Effector memory CD8-positive, alpha-beta T cell (primary cell): ENCODE data around the gene SEMA3A.

Experiments used
- ATAC-seq: fragments of 150-1000 bp; cut with Tn5 transposase; replicated peaks from 2 replicates; pipeline ENCODE4 v1.10.0; 2021; ENCODE audit warnings: mild to moderate bottlenecking, moderate library complexity
- DNase-seq, 3 experiments: peaks; one replicate each; pipeline ENCODE4 v3.0.0; 2021
- H3K27ac Mint-ChIP-seq, 2 donors: one replicate each; pipeline ENCODE4 v1.8.0; 2022; ENCODE audit warnings: mild to moderate bottlenecking in 2 of 2, mixed read lengths in 2 of 2, moderate library complexity in 2 of 2
- H3K27me3 Mint-ChIP-seq, 2 donors: one replicate each; pipeline ENCODE4 v1.8.0; 2022; ENCODE audit warnings: mixed read lengths in 2 of 2
- H3K36me3 Mint-ChIP-seq: one replicate; pipeline ENCODE4 v1.8.0; 2022; ENCODE audit warnings: mild to moderate bottlenecking, moderate library complexity, mixed read lengths; ENCODE audit not compliant: insufficient read depth
- H3K4me1 Mint-ChIP-seq, 2 donors: one replicate each; pipeline ENCODE4 v1.8.0; 2022; ENCODE audit warnings: low read depth in 2 of 2, mixed read lengths in 2 of 2
- H3K4me3 Mint-ChIP-seq, 2 donors: one replicate each; pipeline ENCODE4 v1.8.0; 2022; ENCODE audit warnings: mild to moderate bottlenecking in 2 of 2, mixed read lengths in 2 of 2, moderate library complexity in 2 of 2
- H3K9me3 Mint-ChIP-seq, 2 donors: one replicate each; pipeline ENCODE4 v1.8.0; 2022; ENCODE audit warnings: mixed read lengths in 2 of 2

The SEMA3A gene

GRCh38 chr7:84190016-84190705 is 4.4 kb downstream of the SEMA3A start:
- peaks cover 0 to 6% of the 10 kb centered on the region in 2 donors for H3K9me3 Mint-ChIP-seq
- no peaks in the 10 kb centered on the region for H3K27me3 Mint-ChIP-seq
- H3K36me3 Mint-ChIP-seq = no peaks in the 10 kb centered on the region
- H3K4me3 Mint-ChIP-seq = no peak overlapping the region
- H3K4me1 Mint-ChIP-seq = no peaks in the 10 kb centered on the region
- no peak for DNase-seq
- no peak overlapping the region for H3K27ac Mint-ChIP-seq
- no peak for ATAC-seq

DNA sequence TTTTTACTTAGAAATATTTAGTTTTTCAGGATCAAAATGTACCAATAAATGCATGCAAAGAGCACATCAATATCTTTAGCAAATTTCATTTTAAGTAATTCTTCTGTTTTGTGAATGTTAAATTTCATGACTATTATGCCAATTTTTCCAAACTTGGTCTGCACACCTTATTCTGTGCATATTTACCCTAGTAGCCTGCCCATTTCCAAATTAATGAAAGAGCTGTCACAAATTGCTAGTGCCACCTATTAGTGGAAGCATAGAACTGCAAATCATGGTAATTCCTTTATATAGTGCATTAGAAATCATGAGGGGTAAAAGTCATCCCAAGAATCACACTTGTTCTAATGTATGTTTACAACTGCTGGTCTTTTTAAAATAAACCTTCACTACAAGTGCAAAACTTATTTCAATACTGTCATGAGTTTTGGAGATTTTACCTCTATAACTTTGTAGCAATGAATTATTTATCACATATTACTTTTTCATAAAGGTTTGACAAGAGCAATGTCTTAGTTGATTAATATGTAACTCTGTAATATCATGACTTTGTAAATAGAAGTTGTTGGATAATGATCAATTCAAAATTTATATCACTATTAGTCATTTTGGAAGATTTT is 5.7 kb downstream of the SEMA3A start:
- H3K9me3 Mint-ChIP-seq = peaks cover 6 to 9% of the 10 kb centered on the region in 2 donors
- H3K36me3 Mint-ChIP-seq = no peaks in the 10 kb centered on the region
- H3K4me1 Mint-ChIP-seq = no peaks in the 10 kb centered on the region
- ATAC-seq (no peak), DNase-seq (no peak)
- no peak overlapping the region for H3K4me3 Mint-ChIP-seq
- no peak overlapping the region for H3K27ac Mint-ChIP-seq
- no peaks in the 10 kb centered on the region for H3K27me3 Mint-ChIP-seq

- ATAC-seq (no peak), DNase-seq (no peak)
- no peak overlapping the region for H3K27ac Mint-ChIP-seq
- no peak overlapping the region for H3K4me3 Mint-ChIP-seq
- H3K4me1 Mint-ChIP-seq = no peaks in the 10 kb centered on the region
- H3K27me3 Mint-ChIP-seq = no peaks in the 10 kb centered on the region
- H3K36me3 Mint-ChIP-seq = no peaks in the 10 kb centered on the region
- H3K9me3 Mint-ChIP-seq = peaks cover 8 to 9% of the 10 kb centered on the region in 2 donors
Observed at GRCh38 chr7:84187813-84188510, 6.6 kb downstream of the SEMA3A start.

- no peaks in the 10 kb centered on the region for H3K4me1 Mint-ChIP-seq
- ATAC-seq (no peak), DNase-seq (no peak)
- no peak overlapping the region for H3K27ac Mint-ChIP-seq
- no peak overlapping the region for H3K4me3 Mint-ChIP-seq
- H3K9me3 Mint-ChIP-seq = peaks cover 8 to 9% of the 10 kb centered on the region in 2 donors
- H3K36me3 Mint-ChIP-seq = no peaks in the 10 kb centered on the region
- no peaks in the 10 kb centered on the region for H3K27me3 Mint-ChIP-seq
Observed at GRCh38 chr7:84187087-84187805, 7.3 kb downstream of the SEMA3A start.

DNA sequence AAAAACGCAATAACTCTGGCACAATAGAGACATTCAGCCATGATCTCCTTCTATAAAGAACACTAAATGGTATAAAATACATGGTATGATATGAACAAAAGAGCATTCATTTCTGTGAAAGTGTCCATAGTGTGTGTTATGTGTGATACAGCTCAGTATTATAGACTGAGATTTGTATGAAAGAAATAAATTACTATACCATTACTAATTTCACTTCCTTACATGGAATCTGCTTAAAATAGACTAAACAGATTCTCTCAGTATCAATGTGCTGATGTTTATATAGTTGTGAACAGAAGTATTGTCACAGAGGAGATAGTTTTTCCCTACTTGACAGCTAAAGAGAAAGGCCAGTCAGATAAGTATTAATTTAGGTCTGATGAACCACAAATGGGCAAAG is 10.8 kb downstream of the SEMA3A start:
- no peaks in the 10 kb centered on the region for H3K4me1 Mint-ChIP-seq
- H3K9me3 Mint-ChIP-seq = peaks cover 5 to 8% of the 10 kb centered on the region in 2 donors
- H3K4me3 Mint-ChIP-seq = no peak overlapping the region
- H3K36me3 Mint-ChIP-seq = no peaks in the 10 kb centered on the region
- no peaks in the 10 kb centered on the region for H3K27me3 Mint-ChIP-seq
- ATAC-seq = no peak
- H3K27ac Mint-ChIP-seq = no peak overlapping the region
- DNase-seq = no peak

DNA sequence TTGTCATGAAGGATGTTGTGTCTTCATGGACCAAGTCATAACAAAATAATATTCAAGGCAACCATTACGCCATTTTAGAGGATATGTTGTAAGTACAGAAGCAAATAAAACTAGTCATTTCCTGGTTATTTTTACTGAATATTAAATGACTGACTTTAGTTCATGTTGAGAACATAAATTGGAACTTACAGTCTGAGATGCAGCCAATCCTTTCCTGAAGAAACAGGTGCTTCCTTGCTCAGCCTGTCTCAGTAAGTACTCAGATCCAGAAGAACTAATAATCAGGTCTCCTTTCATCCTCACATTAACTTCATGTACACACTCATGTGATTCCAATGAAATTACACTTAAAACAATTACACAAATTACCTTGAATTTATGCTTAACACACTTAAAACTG is 12.3 kb downstream of the SEMA3A start:
- no peak for DNase-seq
- ATAC-seq = no peak
- Mint-ChIP-seq H3K4me3 (no peak overlapping the region), H3K36me3 (no peaks in the 10 kb centered on the region), H3K27me3 (no peaks in the 10 kb centered on the region), H3K9me3 (peaks cover 5 to 8% of the 10 kb centered on the region in 2 donors), H3K4me1 (no peaks in the 10 kb centered on the region), H3K27ac (no peak overlapping the region)

DNA sequence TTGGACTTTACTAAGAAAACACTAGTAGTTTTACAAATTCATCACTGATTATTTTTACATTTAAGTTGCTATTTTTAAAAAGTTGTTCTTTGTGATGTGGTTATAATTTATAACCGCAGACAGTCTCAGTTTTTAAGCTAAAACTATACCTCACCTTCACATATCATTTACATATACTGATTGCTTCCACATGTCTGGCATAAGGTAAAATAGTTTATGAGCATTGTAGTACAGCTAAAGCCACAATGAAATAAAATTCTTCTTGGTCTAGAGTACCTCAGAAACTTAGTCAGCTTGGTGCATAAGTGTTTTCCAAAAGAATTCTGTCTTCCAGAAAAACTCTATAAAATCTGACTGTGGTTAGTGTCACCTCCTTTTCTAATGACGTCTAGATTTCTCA is 13.0 kb downstream of the SEMA3A start:
- ATAC-seq (no peak), DNase-seq (no peak)
- no peaks in the 10 kb centered on the region for H3K27me3 Mint-ChIP-seq
- no peak overlapping the region for H3K4me3 Mint-ChIP-seq
- no peak overlapping the region for H3K27ac Mint-ChIP-seq
- no peaks in the 10 kb centered on the region for H3K4me1 Mint-ChIP-seq
- H3K36me3 Mint-ChIP-seq = no peaks in the 10 kb centered on the region
- peaks cover 5 to 8% of the 10 kb centered on the region in 2 donors for H3K9me3 Mint-ChIP-seq

GRCh38 chr7:84177758-84178412 is 16.7 kb downstream of the SEMA3A start:
- DNase-seq (no peak), ATAC-seq (no peak)
- H3K9me3 Mint-ChIP-seq = no peaks in the 10 kb centered on the region
- no peak overlapping the region for H3K27ac Mint-ChIP-seq
- H3K36me3 Mint-ChIP-seq = no peaks in the 10 kb centered on the region
- no peak overlapping the region for H3K4me3 Mint-ChIP-seq
- H3K4me1 Mint-ChIP-seq = no peaks in the 10 kb centered on the region
- no peaks in the 10 kb centered on the region for H3K27me3 Mint-ChIP-seq

DNA sequence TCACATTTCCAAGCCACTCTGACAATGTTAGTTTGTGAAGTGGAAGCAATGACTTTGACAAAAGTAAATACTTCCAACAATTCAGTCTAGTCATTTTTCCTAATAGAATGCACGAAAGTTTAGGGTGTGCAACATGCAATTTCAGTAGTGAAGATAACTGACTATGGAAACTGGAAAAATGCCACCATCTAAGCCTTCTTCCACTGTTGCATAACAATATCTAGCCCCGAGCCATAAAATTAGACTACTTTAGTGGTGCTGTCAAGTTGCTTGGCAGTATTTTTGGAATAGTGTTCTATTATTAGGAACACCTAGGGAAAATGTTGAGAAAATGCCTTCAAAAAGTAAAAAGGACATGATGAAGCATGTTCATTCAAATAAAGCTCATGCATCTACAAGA is 17.9 kb downstream of the SEMA3A start:
- DNase-seq = no peak
- no peak for ATAC-seq

DNA sequence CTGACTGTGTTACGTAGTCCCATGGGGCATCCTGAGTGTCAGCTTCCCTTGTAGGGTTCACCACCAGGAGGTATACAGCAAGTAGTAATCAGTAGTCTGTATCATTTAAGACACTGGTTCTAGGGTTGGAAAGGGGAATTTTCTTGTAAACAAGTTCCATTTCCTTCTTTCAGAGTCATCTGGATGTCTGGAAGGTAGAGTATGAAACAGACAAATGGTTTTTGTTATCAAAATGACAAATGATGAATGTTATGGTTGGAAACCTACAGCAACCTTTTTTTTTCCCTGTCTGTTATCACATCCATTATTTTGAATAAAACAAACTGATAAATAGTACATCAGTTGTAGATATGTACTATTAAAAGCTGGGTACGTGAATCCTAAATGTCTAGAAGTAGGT is 19.1 kb downstream of the SEMA3A start:
- H3K27me3 Mint-ChIP-seq = no peaks in the 10 kb centered on the region
- H3K9me3 Mint-ChIP-seq = no peaks in the 10 kb centered on the region

More for the DNA sequence above, 17.9 kb downstream of the SEMA3A start:
- Mint-ChIP-seq H3K9me3 (no peaks in the 10 kb centered on the region), H3K36me3 (no peaks in the 10 kb centered on the region), H3K4me1 (no peaks in the 10 kb centered on the region), H3K27me3 (no peaks in the 10 kb centered on the region), H3K27ac (no peak overlapping the region), H3K4me3 (no peak overlapping the region)

DNA sequence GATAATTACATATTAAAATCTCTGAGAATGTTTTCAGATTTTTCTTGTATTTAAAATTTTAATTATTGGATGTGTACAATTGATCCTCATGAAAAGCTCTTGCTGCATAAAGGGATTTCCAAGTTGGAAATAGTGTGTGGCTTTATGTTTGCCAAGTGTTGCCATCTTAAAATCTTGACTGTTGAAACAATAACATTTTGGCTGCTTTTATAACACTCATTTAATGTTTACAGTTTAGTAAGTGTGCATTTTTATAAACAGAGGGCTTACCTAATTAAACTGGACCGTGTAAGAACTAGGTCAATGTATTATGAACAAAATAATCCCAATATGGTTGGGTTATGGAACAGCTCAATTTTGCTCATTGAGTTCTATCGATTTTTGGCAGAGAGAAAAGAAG is 23.9 kb downstream of the SEMA3A start:
- no peak for DNase-seq
- H3K27ac Mint-ChIP-seq = no peak overlapping the region
- no peak overlapping the region for H3K4me3 Mint-ChIP-seq
- no peak for ATAC-seq
- no peaks in the 10 kb centered on the region for H3K27me3 Mint-ChIP-seq
- H3K9me3 Mint-ChIP-seq = peaks cover 0 to 3% of the 10 kb centered on the region in 2 donors
- no peaks in the 10 kb centered on the region for H3K36me3 Mint-ChIP-seq
- H3K4me1 Mint-ChIP-seq = no peaks in the 10 kb centered on the region

More for the DNA sequence above, 19.1 kb downstream of the SEMA3A start:
- H3K27ac Mint-ChIP-seq = no peak overlapping the region
- no peak for DNase-seq
- no peak overlapping the region for H3K4me3 Mint-ChIP-seq
- ATAC-seq = no peak
- no peaks in the 10 kb centered on the region for H3K4me1 Mint-ChIP-seq
- no peaks in the 10 kb centered on the region for H3K36me3 Mint-ChIP-seq

GRCh38 chr7:84162584-84162983 is 32.0 kb downstream of the SEMA3A start:
- Mint-ChIP-seq H3K27me3 (no peaks in the 10 kb centered on the region), H3K4me3 (no peak overlapping the region), H3K9me3 (peaks cover 0 to 9% of the 10 kb centered on the region in 2 donors), H3K36me3 (no peaks in the 10 kb centered on the region), H3K27ac (no peak overlapping the region), H3K4me1 (no peaks in the 10 kb centered on the region)
- DNase-seq = no peak
- no peak for ATAC-seq

- H3K4me1 Mint-ChIP-seq = no peaks in the 10 kb centered on the region
- no peak overlapping the region for H3K4me3 Mint-ChIP-seq
- H3K27ac Mint-ChIP-seq = no peak overlapping the region
- no peaks in the 10 kb centered on the region for H3K36me3 Mint-ChIP-seq
- no peaks in the 10 kb centered on the region for H3K27me3 Mint-ChIP-seq
- peaks cover 0 to 7% of the 10 kb centered on the region in 2 donors for H3K9me3 Mint-ChIP-seq
- ATAC-seq (no peak), DNase-seq (no peak)
Observed at GRCh38 chr7:84162125-84162524, 32.5 kb downstream of the SEMA3A start.
